Fibroblast of mammary gland (primary cell): ENCODE data around the gene SLC1A2.
A peak's percentile ranks its signal among the peaks of the same experiment; 100 is the strongest.

ENCODE experiments used
- DNase-seq: peaks from one replicate; pipeline ENCODE4 v3.0.0-alpha.2; 2010; ENCODE audit warnings: low read depth
- H3K4me3 ChIP-seq: 2 replicates; pipeline ENCODE4 v1.5.1; 2011; ENCODE audit warnings: low read depth, mild to moderate bottlenecking, low read length, moderate library complexity; ENCODE audit not compliant: control insufficient read depth
- TF ChIP-seq, protein P1 (sequence below): conservative IDR thresholded peaks from 2 replicates; pipeline ENCODE4 v1.5.1; 2011; ENCODE audit warnings: low read depth, low read length, inconsistent platforms; ENCODE audit not compliant: control insufficient read depth, insufficient read depth

SLC1A2 gene

DNA sequence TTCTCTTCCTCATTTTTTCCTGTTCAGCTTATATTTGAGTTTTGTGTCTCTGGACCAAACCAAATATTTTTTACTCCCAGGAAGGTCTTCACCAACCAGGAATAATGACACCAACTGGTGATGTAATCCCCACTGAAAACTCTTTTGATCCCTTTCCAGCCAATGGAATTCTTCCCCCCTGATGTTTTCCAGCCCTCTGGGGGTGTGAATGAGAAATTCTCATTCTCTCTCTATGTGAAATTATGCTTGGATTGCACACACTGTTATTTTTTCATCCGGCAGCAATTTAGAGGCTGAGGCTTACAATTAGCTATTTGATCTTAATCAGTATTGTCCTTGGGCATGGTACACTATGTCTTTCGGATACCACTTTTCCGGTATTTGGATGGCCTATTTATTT, 39.5 kb upstream of the SLC1A2 start:
- TF ChIP-seq, protein P1, sequence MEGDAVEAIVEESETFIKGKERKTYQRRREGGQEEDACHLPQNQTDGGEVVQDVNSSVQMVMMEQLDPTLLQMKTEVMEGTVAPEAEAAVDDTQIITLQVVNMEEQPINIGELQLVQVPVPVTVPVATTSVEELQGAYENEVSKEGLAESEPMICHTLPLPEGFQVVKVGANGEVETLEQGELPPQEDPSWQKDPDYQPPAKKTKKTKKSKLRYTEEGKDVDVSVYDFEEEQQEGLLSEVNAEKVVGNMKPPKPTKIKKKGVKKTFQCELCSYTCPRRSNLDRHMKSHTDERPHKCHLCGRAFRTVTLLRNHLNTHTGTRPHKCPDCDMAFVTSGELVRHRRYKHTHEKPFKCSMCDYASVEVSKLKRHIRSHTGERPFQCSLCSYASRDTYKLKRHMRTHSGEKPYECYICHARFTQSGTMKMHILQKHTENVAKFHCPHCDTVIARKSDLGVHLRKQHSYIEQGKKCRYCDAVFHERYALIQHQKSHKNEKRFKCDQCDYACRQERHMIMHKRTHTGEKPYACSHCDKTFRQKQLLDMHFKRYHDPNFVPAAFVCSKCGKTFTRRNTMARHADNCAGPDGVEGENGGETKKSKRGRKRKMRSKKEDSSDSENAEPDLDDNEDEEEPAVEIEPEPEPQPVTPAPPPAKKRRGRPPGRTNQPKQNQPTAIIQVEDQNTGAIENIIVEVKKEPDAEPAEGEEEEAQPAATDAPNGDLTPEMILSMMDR = no peak
- peak; percentile 10 for DNase-seq

DNA sequence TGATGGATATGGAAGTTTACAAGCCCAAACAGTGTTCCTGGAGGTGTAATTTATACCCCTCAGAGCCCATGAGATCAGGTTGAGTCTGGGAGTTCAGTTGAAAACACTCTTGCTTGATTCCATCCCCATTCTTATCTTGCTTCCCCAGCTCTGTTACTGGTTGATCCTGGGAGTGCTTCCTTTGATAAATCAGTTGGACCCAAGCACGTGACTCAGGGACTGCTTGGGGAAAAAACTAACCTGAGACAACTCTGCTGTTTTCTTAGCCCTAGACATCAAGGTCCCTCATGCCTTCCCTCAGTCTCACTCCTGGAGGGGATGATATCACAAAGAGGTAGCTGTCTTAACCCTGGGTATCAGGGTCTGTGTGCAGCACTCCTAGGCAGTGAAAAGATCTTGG, 35.0 kb upstream of the SLC1A2 start:
- TF ChIP-seq, protein P1 = no peak
- no peak overlapping the region for H3K4me3 ChIP-seq
- no peak for DNase-seq

More for the DNA sequence above, 39.5 kb upstream of the SLC1A2 start:
- H3K4me3 ChIP-seq = no peak overlapping the region

DNA sequence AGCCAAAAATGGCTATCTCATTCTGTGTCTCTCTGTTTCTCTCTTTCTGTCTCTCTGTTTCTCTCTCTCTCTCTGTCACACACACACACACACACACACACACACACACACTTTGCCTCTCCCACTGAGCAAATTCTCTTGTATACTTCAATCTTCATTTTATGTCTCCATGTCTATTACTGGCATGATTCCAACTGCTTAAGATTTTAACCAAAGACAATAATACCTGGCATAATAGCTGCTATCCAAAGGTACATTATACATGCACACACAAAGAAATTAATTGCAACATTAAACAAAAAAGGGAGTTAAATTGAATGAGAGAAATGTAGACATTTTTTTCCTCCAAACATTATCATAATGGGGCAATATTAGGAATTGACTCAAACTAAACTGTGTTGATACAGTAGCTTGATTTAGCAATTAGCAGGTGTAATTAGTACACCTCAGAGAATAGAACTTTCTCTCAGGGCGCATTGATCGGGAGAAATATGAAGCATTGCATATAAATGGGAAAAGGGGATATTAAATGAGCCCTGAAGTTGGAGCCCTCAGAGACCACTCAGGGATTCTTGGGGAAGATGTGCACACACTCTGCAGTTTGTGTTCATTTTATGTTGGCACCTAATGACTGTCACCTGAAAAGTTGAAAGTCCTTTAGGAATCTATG, 17.4 kb upstream of the SLC1A2 start:
- H3K4me3 ChIP-seq = no peak overlapping the region
- TF ChIP-seq, protein P1 = no peak
- no peak for DNase-seq

DNA sequence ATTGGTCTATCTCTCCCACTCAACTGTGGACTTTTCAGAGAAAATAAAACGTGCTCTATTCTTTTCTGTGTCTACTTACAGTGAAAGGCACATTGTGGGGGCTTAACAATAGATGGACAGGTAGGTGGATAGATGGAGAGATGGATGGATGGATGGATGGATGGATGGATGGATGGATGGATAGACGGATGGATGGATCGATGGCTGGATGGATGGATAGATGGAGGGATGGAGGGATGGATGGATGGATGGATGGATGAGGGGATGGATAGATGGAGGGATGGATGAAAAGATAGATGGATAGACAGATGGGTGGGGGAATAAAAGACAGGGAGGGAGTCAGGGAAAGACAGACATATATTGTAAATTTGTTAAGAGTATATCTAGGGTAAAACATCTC, 14.2 kb upstream of the SLC1A2 start:
- H3K4me3 ChIP-seq = no peak overlapping the region
- TF ChIP-seq, protein P1 = no peak
- DNase-seq = no peak

DNA sequence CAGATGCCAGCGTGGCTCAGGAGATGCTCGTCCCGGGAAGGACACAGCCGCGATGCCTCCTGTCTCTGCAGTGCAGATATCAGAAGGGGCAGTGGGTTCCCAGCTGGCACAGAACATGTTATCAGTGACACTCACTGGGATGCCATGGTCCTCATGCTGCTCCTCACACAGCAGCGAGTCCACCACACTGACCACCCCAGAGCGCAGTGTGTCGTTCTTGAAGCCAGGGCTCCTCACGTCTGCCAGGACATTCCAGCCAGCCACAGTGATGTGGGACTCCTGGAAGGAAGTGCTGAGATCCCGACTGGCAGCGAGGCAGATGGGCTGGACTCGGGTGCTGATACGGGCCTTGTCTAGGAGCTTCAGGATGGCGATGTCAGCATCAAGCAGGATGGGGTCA, 13.1 kb upstream of the SLC1A2 start:
- no peak for DNase-seq
- no peak overlapping the region for H3K4me3 ChIP-seq
- TF ChIP-seq, protein P1 = no peak

DNA sequence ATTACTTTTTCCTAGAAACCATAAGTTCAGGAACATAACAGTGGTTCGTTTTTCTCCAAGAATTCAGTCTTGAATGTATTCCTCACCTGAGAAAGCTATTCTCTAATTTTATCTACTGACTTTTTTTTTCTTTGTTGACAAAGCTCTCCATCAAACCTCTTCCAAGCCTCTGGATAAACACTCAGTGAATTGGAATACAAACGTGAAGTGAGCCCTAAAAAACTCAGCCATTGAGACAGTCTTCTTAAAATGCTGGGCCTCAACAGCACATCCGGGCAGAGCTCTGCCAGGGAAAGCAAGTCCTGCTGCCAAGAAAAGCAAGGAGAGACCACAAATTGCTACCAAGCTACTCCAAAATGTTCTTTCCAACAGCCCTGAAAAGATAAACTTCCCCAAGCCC, 7.7 kb upstream of the SLC1A2 start:
- TF ChIP-seq, protein P1 = no peak
- DNase-seq = peak; percentile 62
- H3K4me3 ChIP-seq = no peak overlapping the region

DNA sequence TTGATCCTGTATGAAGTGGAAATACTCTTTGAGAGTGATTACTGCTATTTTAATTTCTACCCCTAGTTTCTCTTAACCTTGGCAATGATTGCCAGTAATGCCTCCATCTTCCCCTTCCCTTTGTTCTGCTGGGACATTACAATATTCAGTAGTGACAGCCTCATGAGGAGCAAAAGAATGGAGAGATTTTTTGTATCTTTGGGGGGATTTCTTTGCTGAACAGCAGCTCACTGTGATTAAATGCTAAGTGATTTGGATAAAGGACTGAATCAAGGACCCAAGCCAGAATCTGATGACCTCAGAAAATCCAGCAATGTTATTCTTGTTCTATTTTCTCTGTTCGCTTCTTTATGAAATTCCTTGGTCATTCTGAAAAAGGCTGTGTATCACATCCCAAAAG, 7.0 kb upstream of the SLC1A2 start:
- DNase-seq = no peak
- H3K4me3 ChIP-seq = no peak overlapping the region
- TF ChIP-seq, protein P1 = no peak
